ENCODE results near the gene LRRC32.

Gene LRRC32

GRCh38 chr11:76653674-76654284 lies 16.8 kb downstream of the LRRC32 start:
- Histone ChIP-seq H3K79me2 (ENCODE audit: control insufficient read depth, insufficient read depth, low read length, poor library complexity) (no peaks in the 10 kb centered on the region), H4K91ac (ENCODE audit: low read depth, low read length) (no peak overlapping the region), H3K27me3 (ENCODE audit: insufficient read depth, low read length) (no peaks in the 10 kb centered on the region), H3K14ac (ENCODE audit: low read length) (no peak overlapping the region), H2BK12ac (ENCODE audit: low read length) (no peak overlapping the region), H3K36me3 (ENCODE audit: control insufficient read depth in 1 of 2, insufficient read depth in 2 of 2, low read length in 2 of 2) (peaks cover 12 to 15% of the 10 kb centered on the region in 2 experiments), H3K4me2 (ENCODE audit: low read length) (no peak overlapping the region), H3K4me3 (ENCODE audit: low read depth, low read length) (no peak overlapping the region), H4K12ac (ENCODE audit: low read depth, low read length) (no peak overlapping the region), H3K27ac (ENCODE audit: low read depth, low read length) (no peak overlapping the region), H3K79me1 (ENCODE audit: low read length) (peaks cover 2% of the 10 kb centered on the region), H3K18ac (ENCODE audit: low read length) (no peak overlapping the region), H3K4ac (ENCODE audit: low read depth, low read length) (no peak overlapping the region), H3K9ac (ENCODE audit: low read length) (no peak overlapping the region), H3K23ac (ENCODE audit: low read length) (no peak overlapping the region), H3K9me3 (ENCODE audit: insufficient read depth, low read depth, low read length) (no peaks in the 10 kb centered on the region), H3K4me1 (ENCODE audit: control insufficient read depth in 1 of 2, insufficient read depth in 2 of 2, low read length in 2 of 2) (peaks cover 2 to 11% of the 10 kb centered on the region in 2 experiments), H4K8ac (ENCODE audit: low read depth, low read length) (no peak overlapping the region), H2AK5ac (ENCODE audit: low read length) (peak overlapping the region; percentile 45), H2BK5ac (ENCODE audit: low read depth, low read length, poor library complexity) (no peak overlapping the region), H2AFZ (ENCODE audit: insufficient read depth, low read length, poor library complexity) (no peak overlapping the region), H2BK120ac (ENCODE audit: insufficient read depth, low read length, poor library complexity) (peak overlapping the region; percentile 14)
- DNase-seq: peak in 1 of 2 donors; percentile 43
- no CpG with 5 or more reads among the region's 10 CpGs for WGBS (ENCODE audit: extremely low coverage, insufficient coverage, insufficient read length)

GRCh38 chr11:76653012-76653673 lies 17.4 kb downstream of the LRRC32 start:
- Histone ChIP-seq H4K91ac (ENCODE audit: low read depth, low read length) (no peak overlapping the region), H3K23ac (ENCODE audit: low read length) (no peak overlapping the region), H2BK120ac (ENCODE audit: insufficient read depth, low read length, poor library complexity) (no peak overlapping the region), H2AFZ (ENCODE audit: insufficient read depth, low read length, poor library complexity) (no peak overlapping the region), H3K4me1 (ENCODE audit: control insufficient read depth in 1 of 2, insufficient read depth in 2 of 2, low read length in 2 of 2) (peaks cover 2 to 10% of the 10 kb centered on the region in 2 experiments), H3K9me3 (ENCODE audit: insufficient read depth, low read depth, low read length) (no peaks in the 10 kb centered on the region), H3K36me3 (ENCODE audit: control insufficient read depth in 1 of 2, insufficient read depth in 2 of 2, low read length in 2 of 2) (peaks cover 10 to 12% of the 10 kb centered on the region in 2 experiments), H2BK12ac (ENCODE audit: low read length) (no peak overlapping the region), H3K27me3 (ENCODE audit: insufficient read depth, low read length) (no peaks in the 10 kb centered on the region), H3K4ac (ENCODE audit: low read depth, low read length) (no peak overlapping the region), H3K14ac (ENCODE audit: low read length) (no peak overlapping the region), H4K8ac (ENCODE audit: low read depth, low read length) (no peak overlapping the region), H3K4me2 (ENCODE audit: low read length) (no peak overlapping the region), H3K79me1 (ENCODE audit: low read length) (peaks cover 2% of the 10 kb centered on the region), H3K18ac (ENCODE audit: low read length) (no peak overlapping the region), H3K9ac (ENCODE audit: low read length) (no peak overlapping the region), H2AK5ac (ENCODE audit: low read length) (no peak overlapping the region), H3K27ac (ENCODE audit: low read depth, low read length) (no peak overlapping the region), H3K79me2 (ENCODE audit: control insufficient read depth, insufficient read depth, low read length, poor library complexity) (no peaks in the 10 kb centered on the region), H2BK5ac (ENCODE audit: low read depth, low read length, poor library complexity) (peak overlapping the region; percentile 15), H4K12ac (ENCODE audit: low read depth, low read length) (no peak overlapping the region), H3K4me3 (ENCODE audit: low read depth, low read length) (no peak overlapping the region)
- DNase-seq: peak in 1 of 2 donors; percentile 54
- no CpG with 5 or more reads among the region's 12 CpGs for WGBS (ENCODE audit: extremely low coverage, insufficient coverage, insufficient read length)

GRCh38 chr11:76649851-76650372 lies 20.6 kb downstream of the LRRC32 start:
- Histone ChIP-seq H2BK12ac (ENCODE audit: low read length) (peak overlapping the region; percentile 72), H3K23ac (ENCODE audit: low read length) (no peak overlapping the region), H3K14ac (ENCODE audit: low read length) (no peak overlapping the region), H3K36me3 (ENCODE audit: control insufficient read depth in 1 of 2, insufficient read depth in 2 of 2, low read length in 2 of 2) (no peaks in the 10 kb centered on the region), H3K9me3 (ENCODE audit: insufficient read depth, low read depth, low read length) (no peaks in the 10 kb centered on the region), H3K4me2 (ENCODE audit: low read length) (no peak overlapping the region), H3K18ac (ENCODE audit: low read length) (no peak overlapping the region), H3K27me3 (ENCODE audit: insufficient read depth, low read length) (no peaks in the 10 kb centered on the region), H3K4me3 (ENCODE audit: low read depth, low read length) (no peak overlapping the region), H2BK120ac (ENCODE audit: insufficient read depth, low read length, poor library complexity) (no peak overlapping the region), H2AFZ (ENCODE audit: insufficient read depth, low read length, poor library complexity) (no peak overlapping the region), H4K12ac (ENCODE audit: low read depth, low read length) (no peak overlapping the region), H2AK5ac (ENCODE audit: low read length) (peak overlapping the region; percentile 73), H3K79me1 (ENCODE audit: low read length) (peaks cover 4% of the 10 kb centered on the region), H3K4ac (ENCODE audit: low read depth, low read length) (no peak overlapping the region), H4K91ac (ENCODE audit: low read depth, low read length) (no peak overlapping the region), H3K27ac (ENCODE audit: low read depth, low read length) (no peak overlapping the region), H3K79me2 (ENCODE audit: control insufficient read depth, insufficient read depth, low read length, poor library complexity) (no peaks in the 10 kb centered on the region), H2BK5ac (ENCODE audit: low read depth, low read length, poor library complexity) (peak overlapping the region; percentile 35), H3K4me1 (ENCODE audit: control insufficient read depth in 1 of 2, insufficient read depth in 2 of 2, low read length in 2 of 2) (peaks cover under 1 to 4% of the 10 kb centered on the region in 2 experiments), H4K8ac (ENCODE audit: low read depth, low read length) (no peak overlapping the region), H3K9ac (ENCODE audit: low read length) (no peak overlapping the region)
- WGBS (ENCODE audit: extremely low coverage, insufficient coverage, insufficient read length): no CpG with 5 or more reads among the region's 2 CpGs
- DNase-seq: no peak

- no peak overlapping the region for H3K4me3 ChIP-seq (ENCODE audit: low read depth, low read length)
- no peaks in the 10 kb centered on the region for H3K4me1 ChIP-seq (ENCODE audit: control insufficient read depth in 1 of 2, insufficient read depth in 2 of 2, low read length in 2 of 2)
- H3K4me2 ChIP-seq (ENCODE audit: low read length): no peak overlapping the region
- H3K27me3 ChIP-seq (ENCODE audit: insufficient read depth, low read length): no peaks in the 10 kb centered on the region
- H2BK12ac ChIP-seq (ENCODE audit: low read length): no peak overlapping the region
- H2BK5ac ChIP-seq (ENCODE audit: low read depth, low read length, poor library complexity): no peak overlapping the region
- H3K23ac ChIP-seq (ENCODE audit: low read length): no peak overlapping the region
- H3K9ac ChIP-seq (ENCODE audit: low read length): no peak overlapping the region
- H2AFZ ChIP-seq (ENCODE audit: insufficient read depth, low read length, poor library complexity): no peak overlapping the region
- H3K79me1 ChIP-seq (ENCODE audit: low read length): peaks cover 4% of the 10 kb centered on the region
- H3K27ac ChIP-seq (ENCODE audit: low read depth, low read length): no peak overlapping the region
- H3K14ac ChIP-seq (ENCODE audit: low read length): no peak overlapping the region
- H4K91ac ChIP-seq (ENCODE audit: low read depth, low read length): no peak overlapping the region
- no peaks in the 10 kb centered on the region for H3K36me3 ChIP-seq (ENCODE audit: control insufficient read depth in 1 of 2, insufficient read depth in 2 of 2, low read length in 2 of 2)
- no peak overlapping the region for H4K8ac ChIP-seq (ENCODE audit: low read depth, low read length)
- peak in 1 of 2 donors; percentile 69 for DNase-seq
- no peaks in the 10 kb centered on the region for H3K79me2 ChIP-seq (ENCODE audit: control insufficient read depth, insufficient read depth, low read length, poor library complexity)
- H3K4ac ChIP-seq (ENCODE audit: low read depth, low read length): no peak overlapping the region
- WGBS (ENCODE audit: extremely low coverage, insufficient coverage, insufficient read length): no CpG with 5 or more reads among the region's 6 CpGs
- H3K18ac ChIP-seq (ENCODE audit: low read length): no peak overlapping the region
- no peak overlapping the region for H4K12ac ChIP-seq (ENCODE audit: low read depth, low read length)
- H2AK5ac ChIP-seq (ENCODE audit: low read length): no peak overlapping the region
- H2BK120ac ChIP-seq (ENCODE audit: insufficient read depth, low read length, poor library complexity): no peak overlapping the region
- H3K9me3 ChIP-seq (ENCODE audit: insufficient read depth, low read depth, low read length): no peaks in the 10 kb centered on the region
Measured at GRCh38 chr11:76649011-76649410, 21.5 kb downstream of the LRRC32 start.
